Erythroblast (primary cell): ENCODE results near the gene PRDM1.

Experiments
- GATA1 ChIP-seq: IDR thresholded peaks from 2 replicates; pipeline ENCODE4 v1.6.1; 2011; ENCODE audit warnings: low read depth, mild to moderate bottlenecking, control low read depth, low read length, moderate library complexity
- POLR2A ChIP-seq: IDR thresholded peaks from 2 replicates; pipeline ENCODE4 v1.6.1; 2011; ENCODE audit warnings: mild to moderate bottlenecking, low read length

GRCh38 chr6:106083618-106084017 lies 2.5 kb upstream of the PRDM1 start:
- TF ChIP-seq POLR2A (no peak), GATA1 (no peak)
